ENCODE results near the gene CCNL2.

The CCNL2 gene

GRCh38 chr1:1355416-1355815, 43.7 kb downstream of the CCNL2 start:
- no peak for FAIRE-seq

- FAIRE-seq: no peak
Observed at GRCh38 chr1:1354271-1355247, 44.6 kb downstream of the CCNL2 start.

GRCh38 chr1:1353389-1354151, 45.6 kb downstream of the CCNL2 start:
- FAIRE-seq: no peak

- no peak for FAIRE-seq
Observed at GRCh38 chr1:1352786-1353388, 46.2 kb downstream of the CCNL2 start.

GRCh38 chr1:1351511-1352427, 47.4 kb downstream of the CCNL2 start:
- FAIRE-seq: no peak

GRCh38 chr1:1349256-1350012, 49.7 kb downstream of the CCNL2 start, which contains the start of gene DVL1:
DVL1 (minus strand) TSS chr1:1349418; CDS start chr1:1349065, 353 bp downstream.
- no peak for FAIRE-seq

GRCh38 chr1:1348420-1349255, 50.5 kb downstream of the CCNL2 start:
- no peak for FAIRE-seq

- no peak for FAIRE-seq
Observed at GRCh38 chr1:1347663-1348419, 51.3 kb downstream of the CCNL2 start.

- no peak for FAIRE-seq
Observed at GRCh38 chr1:1347026-1347595, 52.0 kb downstream of the CCNL2 start.

GRCh38 chr1:1346501-1346890, 52.6 kb downstream of the CCNL2 start:
- FAIRE-seq: no peak

- no peak for FAIRE-seq
Observed at GRCh38 chr1:1345860-1346500, 53.2 kb downstream of the CCNL2 start.

- no peak for FAIRE-seq
Observed at GRCh38 chr1:1345384-1345783, 53.8 kb downstream of the CCNL2 start.

- no peak for FAIRE-seq
Observed at GRCh38 chr1:1344655-1345361, 54.3 kb downstream of the CCNL2 start.

GRCh38 chr1:1343811-1344421, 55.2 kb downstream of the CCNL2 start:
- FAIRE-seq: no peak

- FAIRE-seq: no peak
Observed at GRCh38 chr1:1342584-1343115, 56.5 kb downstream of the CCNL2 start.

GRCh38 chr1:1342061-1342562, 57.0 kb downstream of the CCNL2 start:
- FAIRE-seq: no peak

- FAIRE-seq: no peak
Observed at GRCh38 chr1:1341549-1342021, 57.5 kb downstream of the CCNL2 start.

Measured in colon (tissue), 2 donors.